ENCODE data around the gene AP4E1. TPM values are rescaled to one million over a fixed set of nuclear protein-coding genes. Genes with fewer than 3 reads are reported as not detected.

AP4E1 gene
- total and polyA plus RNA-seq, 2 of the 8 experiments (the other 6 are each of a cell fraction or from before 2014, with no cell fraction given), result 1.4 to 10.9 TPM

- TF ChIP-seq, protein P1, sequence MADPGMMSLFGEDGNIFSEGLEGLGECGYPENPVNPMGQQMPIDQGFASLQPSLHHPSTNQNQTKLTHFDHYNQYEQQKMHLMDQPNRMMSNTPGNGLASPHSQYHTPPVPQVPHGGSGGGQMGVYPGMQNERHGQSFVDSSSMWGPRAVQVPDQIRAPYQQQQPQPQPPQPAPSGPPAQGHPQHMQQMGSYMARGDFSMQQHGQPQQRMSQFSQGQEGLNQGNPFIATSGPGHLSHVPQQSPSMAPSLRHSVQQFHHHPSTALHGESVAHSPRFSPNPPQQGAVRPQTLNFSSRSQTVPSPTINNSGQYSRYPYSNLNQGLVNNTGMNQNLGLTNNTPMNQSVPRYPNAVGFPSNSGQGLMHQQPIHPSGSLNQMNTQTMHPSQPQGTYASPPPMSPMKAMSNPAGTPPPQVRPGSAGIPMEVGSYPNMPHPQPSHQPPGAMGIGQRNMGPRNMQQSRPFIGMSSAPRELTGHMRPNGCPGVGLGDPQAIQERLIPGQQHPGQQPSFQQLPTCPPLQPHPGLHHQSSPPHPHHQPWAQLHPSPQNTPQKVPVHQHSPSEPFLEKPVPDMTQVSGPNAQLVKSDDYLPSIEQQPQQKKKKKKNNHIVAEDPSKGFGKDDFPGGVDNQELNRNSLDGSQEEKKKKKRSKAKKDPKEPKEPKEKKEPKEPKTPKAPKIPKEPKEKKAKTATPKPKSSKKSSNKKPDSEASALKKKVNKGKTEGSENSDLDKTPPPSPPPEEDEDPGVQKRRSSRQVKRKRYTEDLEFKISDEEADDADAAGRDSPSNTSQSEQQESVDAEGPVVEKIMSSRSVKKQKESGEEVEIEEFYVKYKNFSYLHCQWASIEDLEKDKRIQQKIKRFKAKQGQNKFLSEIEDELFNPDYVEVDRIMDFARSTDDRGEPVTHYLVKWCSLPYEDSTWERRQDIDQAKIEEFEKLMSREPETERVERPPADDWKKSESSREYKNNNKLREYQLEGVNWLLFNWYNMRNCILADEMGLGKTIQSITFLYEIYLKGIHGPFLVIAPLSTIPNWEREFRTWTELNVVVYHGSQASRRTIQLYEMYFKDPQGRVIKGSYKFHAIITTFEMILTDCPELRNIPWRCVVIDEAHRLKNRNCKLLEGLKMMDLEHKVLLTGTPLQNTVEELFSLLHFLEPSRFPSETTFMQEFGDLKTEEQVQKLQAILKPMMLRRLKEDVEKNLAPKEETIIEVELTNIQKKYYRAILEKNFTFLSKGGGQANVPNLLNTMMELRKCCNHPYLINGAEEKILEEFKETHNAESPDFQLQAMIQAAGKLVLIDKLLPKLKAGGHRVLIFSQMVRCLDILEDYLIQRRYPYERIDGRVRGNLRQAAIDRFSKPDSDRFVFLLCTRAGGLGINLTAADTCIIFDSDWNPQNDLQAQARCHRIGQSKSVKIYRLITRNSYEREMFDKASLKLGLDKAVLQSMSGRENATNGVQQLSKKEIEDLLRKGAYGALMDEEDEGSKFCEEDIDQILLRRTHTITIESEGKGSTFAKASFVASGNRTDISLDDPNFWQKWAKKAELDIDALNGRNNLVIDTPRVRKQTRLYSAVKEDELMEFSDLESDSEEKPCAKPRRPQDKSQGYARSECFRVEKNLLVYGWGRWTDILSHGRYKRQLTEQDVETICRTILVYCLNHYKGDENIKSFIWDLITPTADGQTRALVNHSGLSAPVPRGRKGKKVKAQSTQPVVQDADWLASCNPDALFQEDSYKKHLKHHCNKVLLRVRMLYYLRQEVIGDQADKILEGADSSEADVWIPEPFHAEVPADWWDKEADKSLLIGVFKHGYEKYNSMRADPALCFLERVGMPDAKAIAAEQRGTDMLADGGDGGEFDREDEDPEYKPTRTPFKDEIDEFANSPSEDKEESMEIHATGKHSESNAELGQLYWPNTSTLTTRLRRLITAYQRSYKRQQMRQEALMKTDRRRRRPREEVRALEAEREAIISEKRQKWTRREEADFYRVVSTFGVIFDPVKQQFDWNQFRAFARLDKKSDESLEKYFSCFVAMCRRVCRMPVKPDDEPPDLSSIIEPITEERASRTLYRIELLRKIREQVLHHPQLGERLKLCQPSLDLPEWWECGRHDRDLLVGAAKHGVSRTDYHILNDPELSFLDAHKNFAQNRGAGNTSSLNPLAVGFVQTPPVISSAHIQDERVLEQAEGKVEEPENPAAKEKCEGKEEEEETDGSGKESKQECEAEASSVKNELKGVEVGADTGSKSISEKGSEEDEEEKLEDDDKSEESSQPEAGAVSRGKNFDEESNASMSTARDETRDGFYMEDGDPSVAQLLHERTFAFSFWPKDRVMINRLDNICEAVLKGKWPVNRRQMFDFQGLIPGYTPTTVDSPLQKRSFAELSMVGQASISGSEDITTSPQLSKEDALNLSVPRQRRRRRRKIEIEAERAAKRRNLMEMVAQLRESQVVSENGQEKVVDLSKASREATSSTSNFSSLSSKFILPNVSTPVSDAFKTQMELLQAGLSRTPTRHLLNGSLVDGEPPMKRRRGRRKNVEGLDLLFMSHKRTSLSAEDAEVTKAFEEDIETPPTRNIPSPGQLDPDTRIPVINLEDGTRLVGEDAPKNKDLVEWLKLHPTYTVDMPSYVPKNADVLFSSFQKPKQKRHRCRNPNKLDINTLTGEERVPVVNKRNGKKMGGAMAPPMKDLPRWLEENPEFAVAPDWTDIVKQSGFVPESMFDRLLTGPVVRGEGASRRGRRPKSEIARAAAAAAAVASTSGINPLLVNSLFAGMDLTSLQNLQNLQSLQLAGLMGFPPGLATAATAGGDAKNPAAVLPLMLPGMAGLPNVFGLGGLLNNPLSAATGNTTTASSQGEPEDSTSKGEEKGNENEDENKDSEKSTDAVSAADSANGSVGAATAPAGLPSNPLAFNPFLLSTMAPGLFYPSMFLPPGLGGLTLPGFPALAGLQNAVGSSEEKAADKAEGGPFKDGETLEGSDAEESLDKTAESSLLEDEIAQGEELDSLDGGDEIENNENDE (IDR thresholded peaks at IDR 0.05; ENCODE audit: insufficient replicate concordance, low read length), result no peak
- TF ChIP-seq TEAD4 (IDR thresholded peaks at IDR 0.05; ENCODE audit: low read depth, low read length), result no peak
- no peak for TF ChIP-seq EZH2 (IDR thresholded peaks at IDR 0.05; ENCODE audit: low read depth, low read length, severe bottlenecking)
- TF ChIP-seq RBBP5 (IDR thresholded peaks at IDR 0.05; ENCODE audit: borderline replicate concordance, low read depth, low read length), result no peak
- TF ChIP-seq PHF8 (conservative IDR thresholded peaks at IDR 0.05; ENCODE audit: low read depth, low read length), result no peak
- TF ChIP-seq, protein P2, sequence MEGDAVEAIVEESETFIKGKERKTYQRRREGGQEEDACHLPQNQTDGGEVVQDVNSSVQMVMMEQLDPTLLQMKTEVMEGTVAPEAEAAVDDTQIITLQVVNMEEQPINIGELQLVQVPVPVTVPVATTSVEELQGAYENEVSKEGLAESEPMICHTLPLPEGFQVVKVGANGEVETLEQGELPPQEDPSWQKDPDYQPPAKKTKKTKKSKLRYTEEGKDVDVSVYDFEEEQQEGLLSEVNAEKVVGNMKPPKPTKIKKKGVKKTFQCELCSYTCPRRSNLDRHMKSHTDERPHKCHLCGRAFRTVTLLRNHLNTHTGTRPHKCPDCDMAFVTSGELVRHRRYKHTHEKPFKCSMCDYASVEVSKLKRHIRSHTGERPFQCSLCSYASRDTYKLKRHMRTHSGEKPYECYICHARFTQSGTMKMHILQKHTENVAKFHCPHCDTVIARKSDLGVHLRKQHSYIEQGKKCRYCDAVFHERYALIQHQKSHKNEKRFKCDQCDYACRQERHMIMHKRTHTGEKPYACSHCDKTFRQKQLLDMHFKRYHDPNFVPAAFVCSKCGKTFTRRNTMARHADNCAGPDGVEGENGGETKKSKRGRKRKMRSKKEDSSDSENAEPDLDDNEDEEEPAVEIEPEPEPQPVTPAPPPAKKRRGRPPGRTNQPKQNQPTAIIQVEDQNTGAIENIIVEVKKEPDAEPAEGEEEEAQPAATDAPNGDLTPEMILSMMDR (IDR thresholded peaks at IDR 0.05; ENCODE audit: control extremely low read depth in 1 of 3, insufficient read depth in 1 of 3, low read depth in 1 of 3, low read length in 3 of 3), result no peak
- TF ChIP-seq KDM1A (IDR thresholded peaks at IDR 0.05; ENCODE audit: borderline replicate concordance, low read length), result no peak
- no peak for TF ChIP-seq FOSL1 (IDR thresholded peaks at IDR 0.05; ENCODE audit: insufficient read depth, low read depth, low read length)
Measured at GRCh38 chr15:51016615-51017014, 108.1 kb downstream of the AP4E1 start (continued).
